GM19193 (cell line): ENCODE data around the gene MAF.

ENCODE experiments used
- POLR2A ChIP-seq: IDR thresholded peaks from 4 replicates; pipeline ENCODE4 v1.6.1; 2011; ENCODE audit not compliant: insufficient read depth, insufficient read length; ENCODE audit errors: extremely low read depth

The MAF gene

GRCh38 chr16:79600638-79601091, at the start of gene MAF:
TSS of gene MAF (minus strand) at chr16:79600737. CDS start at chr16:79599902, 835 bp downstream.
- TF ChIP-seq POLR2A = no peak

- no peak for TF ChIP-seq POLR2A
Observed at GRCh38 chr16:79648826-79649225, 48.3 kb upstream of the MAF start.

GRCh38 chr16:79647586-79647985, 47.0 kb upstream of the MAF start:
- TF ChIP-seq POLR2A = no peak

- no peak for TF ChIP-seq POLR2A
Observed at GRCh38 chr16:79645701-79646100, 45.2 kb upstream of the MAF start.

- TF ChIP-seq POLR2A = no peak
Observed at GRCh38 chr16:79644971-79645667, 44.6 kb upstream of the MAF start.

GRCh38 chr16:79642652-79643051, 42.1 kb upstream of the MAF start:
- TF ChIP-seq POLR2A = no peak

- no peak for TF ChIP-seq POLR2A
Observed at GRCh38 chr16:79640513-79641360, 40.2 kb upstream of the MAF start.

- no peak for TF ChIP-seq POLR2A
Observed at GRCh38 chr16:79639576-79640311, 39.2 kb upstream of the MAF start.

- no peak for TF ChIP-seq POLR2A
Observed at GRCh38 chr16:79638386-79638785, 37.8 kb upstream of the MAF start.

GRCh38 chr16:79635488-79635887, 35.0 kb upstream of the MAF start:
- TF ChIP-seq POLR2A = no peak

GRCh38 chr16:79634298-79634697, 33.8 kb upstream of the MAF start:
- no peak for TF ChIP-seq POLR2A

- TF ChIP-seq POLR2A = no peak
Observed at GRCh38 chr16:79632289-79632688, 31.8 kb upstream of the MAF start.

- no peak for TF ChIP-seq POLR2A
Observed at GRCh38 chr16:79628988-79629387, 28.5 kb upstream of the MAF start.

- TF ChIP-seq POLR2A = no peak
Observed at GRCh38 chr16:79628501-79628975, 28.0 kb upstream of the MAF start.

GRCh38 chr16:79627092-79627491, 26.6 kb upstream of the MAF start:
- TF ChIP-seq POLR2A = no peak
